Parathyroid adenoma (tissue), 2 donors: ENCODE measurements around the gene PPIL6.

ENCODE experiments used
- H2AFZ ChIP-seq: fragments of 300-600 bp; sonication (generic); one replicate; pipeline ENCODE4 v1.7.0; 2017; ENCODE audit warnings: antibody characterized with exemption, mild to moderate bottlenecking
- H3K27ac ChIP-seq: fragments of 300-600 bp; sonication (generic); one replicate; pipeline ENCODE4 v1.7.0; 2017
- H3K27me3 ChIP-seq: fragments of 300-600 bp; sonication (generic); one replicate; pipeline ENCODE4 v1.7.0; 2017; ENCODE audit warnings: low read length; ENCODE audit not compliant: control insufficient read depth, insufficient read depth
- H3K36me3 ChIP-seq: fragments of 300-600 bp; sonication (generic); one replicate; pipeline ENCODE4 v1.7.0; 2017; ENCODE audit warnings: low read length; ENCODE audit not compliant: control insufficient read depth, insufficient read depth
- H3K4me1 ChIP-seq: fragments of 300-600 bp; sonication (generic); one replicate; pipeline ENCODE4 v1.7.0; 2017; ENCODE audit warnings: control low read depth
- H3K4me2 ChIP-seq: fragments of 300-600 bp; sonication (generic); one replicate; pipeline ENCODE4 v1.7.0; 2017; ENCODE audit warnings: low read length
- H3K4me3 ChIP-seq: fragments of 300-600 bp; sonication (generic); one replicate; pipeline ENCODE4 v1.7.0; 2017; ENCODE audit warnings: low read depth, low read length
- H3K79me2 ChIP-seq: fragments of 300-600 bp; sonication (generic); one replicate; pipeline ENCODE4 v1.7.0; 2017; ENCODE audit warnings: control low read depth
- H3K9ac ChIP-seq: fragments of 300-600 bp; sonication (generic); one replicate; pipeline ENCODE4 v1.7.0; 2017; ENCODE audit warnings: mild to moderate bottlenecking
- H3K9me3 ChIP-seq: fragments of 300-600 bp; sonication (generic); one replicate; pipeline ENCODE4 v1.7.0; 2017; ENCODE audit warnings: low read length; ENCODE audit not compliant: control insufficient read depth
- CTCF ChIP-seq: fragments of 300-600 bp; sonication (generic); IDR thresholded peaks from one replicate; pipeline ENCODE4 v1.7.0; 2017; ENCODE audit warnings: antibody characterized with exemption, mild to moderate bottlenecking
- donor health status: primary hyperparathyroidism.

Gene PPIL6

GRCh38 chr6:109406196-109406595, 34.2 kb downstream of the PPIL6 start:
- Histone ChIP-seq H3K27me3 (no peaks in the 10 kb centered on the region), H3K9me3 (no peaks in the 10 kb centered on the region), H3K4me1 (no peaks in the 10 kb centered on the region), H3K4me2 (no peak overlapping the region), H3K27ac (no peak overlapping the region), H3K79me2 (no peaks in the 10 kb centered on the region), H3K9ac (no peak overlapping the region), H3K36me3 (no peaks in the 10 kb centered on the region), H2AFZ (no peak overlapping the region), H3K4me3 (no peak overlapping the region)
- TF ChIP-seq CTCF = no peak

- no peak overlapping the region for H3K27ac ChIP-seq
- peak; percentile 57 for TF ChIP-seq CTCF
- no peaks in the 10 kb centered on the region for H3K9me3 ChIP-seq
- H3K27me3 ChIP-seq = no peaks in the 10 kb centered on the region
- no peaks in the 10 kb centered on the region for H3K79me2 ChIP-seq
- H3K36me3 ChIP-seq = no peaks in the 10 kb centered on the region
- peak overlapping the region; percentile 2 for H2AFZ ChIP-seq
- peaks cover 5% of the 10 kb centered on the region for H3K4me1 ChIP-seq
- no peak overlapping the region for H3K4me2 ChIP-seq
- no peak overlapping the region for H3K4me3 ChIP-seq
- H3K9ac ChIP-seq = no peak overlapping the region
These were observed 43.4 kb downstream of the PPIL6 start for GRCh38 chr6:109397020-109397419.

GRCh38 chr6:109396046-109396718, 44.2 kb downstream of the PPIL6 start:
- no peak for TF ChIP-seq CTCF
- no peaks in the 10 kb centered on the region for H3K79me2 ChIP-seq

GRCh38 chr6:109393886-109394281, 46.5 kb downstream of the PPIL6 start:
- no peaks in the 10 kb centered on the region for H3K9me3 ChIP-seq
- H3K4me1 ChIP-seq = peaks cover 24% of the 10 kb centered on the region
- H2AFZ ChIP-seq = no peak overlapping the region
- no peak overlapping the region for H3K27ac ChIP-seq
- TF ChIP-seq CTCF = no peak
- H3K36me3 ChIP-seq = no peaks in the 10 kb centered on the region
- H3K79me2 ChIP-seq = no peaks in the 10 kb centered on the region
- no peak overlapping the region for H3K9ac ChIP-seq
- no peak overlapping the region for H3K4me3 ChIP-seq
- no peaks in the 10 kb centered on the region for H3K27me3 ChIP-seq
- H3K4me2 ChIP-seq = no peak overlapping the region

More at GRCh38 chr6:109396046-109396718, 44.2 kb downstream of the PPIL6 start:
- Histone ChIP-seq H3K27me3 (no peaks in the 10 kb centered on the region), H3K9ac (no peak overlapping the region), H3K27ac (no peak overlapping the region), H3K4me3 (no peak overlapping the region), H3K4me1 (peaks cover 12% of the 10 kb centered on the region), H3K4me2 (no peak overlapping the region), H2AFZ (no peak overlapping the region), H3K9me3 (no peaks in the 10 kb centered on the region), H3K36me3 (no peaks in the 10 kb centered on the region)
